GM18517 (cell line): ENCODE measurements around the gene NUBP2.

ENCODE experiments used
- ATAC-seq: cut with Tn5 transposase; IDR thresholded peaks from one replicate; pipeline ENCODE4 v1.9.1; 2021; ENCODE audit warnings: mild to moderate bottlenecking, moderate library complexity; ENCODE audit not compliant: unreplicated experiment

The NUBP2 gene

DNA sequence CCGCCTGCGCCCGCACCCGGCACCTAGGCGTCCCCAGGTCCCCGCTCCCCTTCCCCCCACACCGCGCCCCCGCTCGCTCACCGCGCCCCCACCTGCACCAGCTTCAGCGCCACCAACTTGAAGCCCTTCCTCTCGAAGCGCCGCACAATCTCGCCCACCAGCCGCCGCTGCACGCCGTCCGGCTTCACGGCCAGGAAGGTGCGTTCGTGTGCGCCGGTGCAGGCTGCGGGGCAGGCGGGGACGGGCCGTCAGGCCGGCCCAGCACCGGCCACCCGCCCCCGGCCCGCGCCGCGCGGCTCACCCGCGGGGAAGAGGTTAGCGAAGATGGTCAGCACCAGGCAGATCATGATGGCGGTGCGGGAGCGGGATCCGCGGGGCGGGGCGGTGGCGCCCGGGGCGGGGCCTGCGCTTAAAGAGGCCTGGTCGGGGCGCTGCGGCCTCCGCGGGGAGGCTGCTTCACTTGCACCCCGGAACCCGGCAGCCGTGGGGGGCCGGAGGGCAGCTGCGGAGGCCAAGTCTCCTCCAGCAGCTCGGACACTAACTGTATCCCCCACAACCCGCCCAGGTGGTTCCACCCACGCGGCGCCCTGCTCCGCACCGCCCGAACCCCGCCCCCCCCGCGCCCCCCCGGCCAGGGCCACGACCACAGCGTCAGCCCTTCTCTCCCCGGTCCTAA is 11.4 kb upstream of the NUBP2 start, which contains the start of gene NME3:
Gene NME3 (minus strand): TSS at position 356 of the 676 bp plus-strand sequence. CDS start 9 bp downstream, at position 347.
- no peak for ATAC-seq

DNA sequence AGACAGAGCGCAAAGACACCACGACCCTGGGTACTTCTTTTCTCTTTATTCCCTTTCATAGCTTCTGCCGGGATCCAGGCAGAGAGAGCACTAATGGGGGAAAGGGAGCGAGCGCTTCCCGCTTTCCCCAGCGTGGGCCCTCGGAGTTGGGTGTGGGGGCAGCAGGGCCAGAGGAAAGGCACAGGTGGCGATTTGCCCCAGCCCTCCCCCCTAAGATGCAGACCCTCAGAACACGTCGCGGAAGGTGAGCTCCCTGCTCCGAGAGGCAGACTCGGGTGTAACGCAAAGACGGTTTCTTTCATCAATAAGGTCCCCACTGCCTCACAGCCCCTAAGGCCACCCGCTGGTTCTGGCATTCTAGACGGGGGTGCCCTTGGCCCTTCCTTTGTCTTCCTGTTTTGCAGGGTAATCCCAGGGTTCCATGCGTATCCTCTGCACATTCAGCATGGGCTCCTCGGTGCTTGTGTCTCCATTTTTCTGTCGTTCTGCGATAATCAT is 10.8 kb upstream of the NUBP2 start:
- ATAC-seq: no peak

DNA sequence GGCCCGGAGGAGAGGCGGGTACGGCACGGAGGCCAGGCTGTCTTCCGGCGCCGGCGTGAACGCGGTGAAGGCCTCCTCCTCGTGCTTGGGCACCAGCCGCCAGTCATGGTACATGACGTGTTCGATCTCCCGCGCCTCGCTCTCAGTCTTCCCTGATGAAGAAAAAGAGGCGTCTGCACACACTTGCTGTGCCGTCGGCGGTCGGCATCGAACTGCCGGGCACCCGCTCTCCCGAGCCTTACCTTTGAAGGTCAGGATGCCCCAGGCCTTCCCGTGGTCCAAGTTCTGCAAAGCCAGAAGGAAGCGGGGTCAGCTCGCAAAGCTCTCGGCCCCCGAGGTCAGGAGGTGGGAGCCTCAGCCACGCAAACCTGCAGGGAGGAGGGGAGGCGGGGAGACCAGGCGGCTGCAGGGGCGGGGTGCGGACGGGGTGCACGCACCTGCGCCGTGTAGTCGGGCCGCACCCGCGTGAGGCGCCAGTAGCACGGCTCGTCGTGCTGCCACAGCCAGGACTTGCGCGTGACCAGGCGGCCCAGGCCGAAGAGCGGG is 10.3 kb upstream of the NUBP2 start, which contains the start of gene EME2:
Gene EME2 (plus strand): TSS at position 449 of the 546 bp plus-strand sequence. CDS start 418 bp downstream, outside the sequence.
- ATAC-seq: peak; percentile 10

- ATAC-seq: peak; percentile 43
These were observed 9.7 kb upstream of the NUBP2 start, which contains the start of gene MRPS34 for GRCh38 chr16:1772908-1773702. Gene MRPS34, minus strand, starts transcription at chr16:1773134. Its CDS starts 15 bp downstream, at chr16:1773119.

- no peak for ATAC-seq
These were observed 8.9 kb upstream of the NUBP2 start for GRCh38 chr16:1773703-1774447.

DNA sequence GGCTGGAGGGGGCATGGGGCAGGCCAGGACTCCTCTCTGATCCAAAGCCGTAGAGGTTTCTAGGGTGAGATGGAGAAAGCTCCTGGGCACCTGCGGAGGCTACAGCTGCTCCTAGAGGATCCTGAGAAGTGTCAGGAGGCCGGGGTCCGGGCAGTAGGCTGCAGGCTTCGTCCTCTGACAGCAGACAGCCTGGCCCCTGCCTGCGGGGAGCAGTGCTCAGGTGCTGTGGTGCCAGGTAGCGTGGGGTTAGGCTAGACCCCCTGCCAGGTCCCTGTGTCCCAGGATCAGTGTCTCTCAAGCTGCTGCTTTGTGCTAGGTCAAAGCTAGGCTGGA is 8.3 kb upstream of the NUBP2 start:
- ATAC-seq: no peak

DNA sequence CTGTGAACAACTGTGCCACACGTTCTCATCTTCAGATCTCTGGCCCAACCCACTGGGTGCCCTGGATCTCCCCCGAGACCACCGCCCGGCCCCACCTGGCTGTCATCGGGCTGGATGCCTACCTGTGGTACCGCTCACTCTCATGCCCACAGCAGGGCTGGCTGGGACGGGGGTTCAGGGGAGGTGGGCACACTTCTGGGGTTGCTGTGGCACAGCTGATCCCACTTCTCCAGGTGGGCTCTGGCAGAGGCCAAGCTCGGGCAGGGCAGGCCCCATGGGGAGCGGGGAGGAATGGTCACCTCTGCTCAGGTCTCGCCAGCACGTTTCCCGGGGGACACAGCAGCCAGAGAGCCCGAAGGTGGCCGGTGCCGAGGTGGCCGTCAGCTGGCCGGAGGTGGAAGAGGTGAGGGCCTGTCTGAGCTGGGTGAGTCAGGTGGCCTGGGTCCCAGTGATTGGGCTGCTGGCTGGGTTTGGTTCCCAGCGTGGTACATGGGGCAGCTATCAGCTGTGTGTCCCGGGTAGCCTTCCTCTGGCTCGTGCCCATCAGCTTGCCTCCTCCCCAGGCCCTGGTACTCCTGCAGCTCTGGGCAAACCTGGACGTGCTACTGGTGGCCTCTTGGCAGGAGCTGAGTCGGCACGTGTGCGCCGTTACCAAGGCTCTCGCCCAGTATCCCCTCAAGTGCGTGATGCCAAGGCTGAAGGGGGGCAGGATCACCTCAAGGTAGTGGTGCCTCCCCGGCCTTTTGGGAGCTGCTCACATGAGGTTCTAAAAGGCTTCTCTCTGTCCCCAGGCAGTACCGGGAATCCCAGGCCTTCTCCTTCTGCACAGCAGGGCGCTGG is 7.5 kb upstream of the NUBP2 start:
- no peak for ATAC-seq

DNA sequence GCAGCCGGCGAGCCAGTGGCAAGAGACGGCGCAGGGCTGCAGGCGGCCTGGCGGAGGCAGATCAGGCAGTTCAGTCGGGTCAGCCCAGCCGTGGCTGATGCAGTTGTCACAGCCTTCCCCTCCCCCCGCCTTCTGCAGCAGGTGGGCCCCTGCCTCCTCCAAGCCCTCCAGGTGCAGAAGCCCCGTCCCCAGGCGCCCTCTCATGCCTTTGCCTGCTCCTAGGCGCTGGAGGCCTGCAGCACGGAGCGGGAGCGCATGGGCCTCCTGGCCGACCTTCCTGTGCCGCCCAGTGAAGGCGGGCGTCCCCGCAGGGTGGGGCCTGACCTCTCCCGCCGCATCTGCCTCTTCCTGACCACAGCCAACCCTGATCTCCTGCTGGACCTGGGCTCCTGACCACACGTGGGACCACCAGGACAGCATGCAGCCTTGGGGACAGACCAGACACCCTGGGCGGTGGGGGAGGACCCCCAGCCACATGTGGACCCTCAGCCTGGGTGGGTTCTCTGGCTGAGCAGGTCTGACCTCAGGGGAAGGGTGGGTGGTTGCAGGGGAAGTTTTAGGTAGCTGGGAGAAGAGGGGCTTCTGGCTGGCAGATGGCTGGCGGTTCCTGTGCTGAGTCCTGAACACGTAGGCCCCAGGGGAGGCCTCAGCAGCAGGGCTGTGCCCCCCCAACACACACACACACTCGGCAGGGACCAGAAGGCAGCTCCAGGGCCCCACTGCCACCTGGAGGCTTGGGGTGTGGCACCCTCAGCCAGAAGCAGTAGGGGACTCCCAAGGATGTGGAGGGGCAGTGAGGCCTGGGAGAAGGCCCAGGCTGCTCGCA is 6.7 kb upstream of the NUBP2 start:
- ATAC-seq: no peak

DNA sequence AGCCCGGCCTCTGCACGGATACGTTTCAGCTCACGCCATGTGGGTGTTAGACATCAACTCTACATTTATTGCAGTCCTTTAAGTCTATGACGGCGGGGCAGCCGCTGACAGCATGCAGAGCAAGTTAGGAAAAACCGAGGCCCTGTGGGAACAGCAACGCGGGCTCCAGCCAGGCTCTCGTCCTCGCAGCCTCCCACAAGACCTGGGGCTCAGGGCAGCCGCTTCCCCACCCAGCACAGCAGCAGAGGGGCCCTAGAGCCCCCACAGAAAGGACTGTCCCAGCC is 6.1 kb upstream of the NUBP2 start:
- no peak for ATAC-seq

DNA sequence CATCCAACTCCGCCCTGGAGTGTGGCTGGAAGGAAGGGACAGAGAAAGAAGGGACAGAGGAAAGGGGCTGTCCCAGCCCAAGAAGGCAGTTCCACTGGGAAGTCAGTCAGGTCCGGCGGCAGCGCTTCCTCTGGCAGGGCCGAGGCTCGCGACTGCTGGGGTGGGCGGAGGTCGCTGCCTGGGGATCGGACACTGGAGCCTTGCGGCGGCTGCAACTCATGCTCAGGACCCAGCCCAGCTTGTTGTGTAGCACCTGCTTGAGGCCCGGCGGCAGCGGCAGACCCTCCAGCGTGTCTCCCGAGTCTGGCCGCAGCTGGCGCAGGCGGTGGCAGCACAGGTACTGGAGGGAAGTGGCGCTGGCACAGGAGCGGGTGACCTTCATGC is 5.8 kb upstream of the NUBP2 start:
- no peak for ATAC-seq

GRCh38 chr16:1777375-1778199 is 5.2 kb upstream of the NUBP2 start:
- ATAC-seq: no peak

DNA sequence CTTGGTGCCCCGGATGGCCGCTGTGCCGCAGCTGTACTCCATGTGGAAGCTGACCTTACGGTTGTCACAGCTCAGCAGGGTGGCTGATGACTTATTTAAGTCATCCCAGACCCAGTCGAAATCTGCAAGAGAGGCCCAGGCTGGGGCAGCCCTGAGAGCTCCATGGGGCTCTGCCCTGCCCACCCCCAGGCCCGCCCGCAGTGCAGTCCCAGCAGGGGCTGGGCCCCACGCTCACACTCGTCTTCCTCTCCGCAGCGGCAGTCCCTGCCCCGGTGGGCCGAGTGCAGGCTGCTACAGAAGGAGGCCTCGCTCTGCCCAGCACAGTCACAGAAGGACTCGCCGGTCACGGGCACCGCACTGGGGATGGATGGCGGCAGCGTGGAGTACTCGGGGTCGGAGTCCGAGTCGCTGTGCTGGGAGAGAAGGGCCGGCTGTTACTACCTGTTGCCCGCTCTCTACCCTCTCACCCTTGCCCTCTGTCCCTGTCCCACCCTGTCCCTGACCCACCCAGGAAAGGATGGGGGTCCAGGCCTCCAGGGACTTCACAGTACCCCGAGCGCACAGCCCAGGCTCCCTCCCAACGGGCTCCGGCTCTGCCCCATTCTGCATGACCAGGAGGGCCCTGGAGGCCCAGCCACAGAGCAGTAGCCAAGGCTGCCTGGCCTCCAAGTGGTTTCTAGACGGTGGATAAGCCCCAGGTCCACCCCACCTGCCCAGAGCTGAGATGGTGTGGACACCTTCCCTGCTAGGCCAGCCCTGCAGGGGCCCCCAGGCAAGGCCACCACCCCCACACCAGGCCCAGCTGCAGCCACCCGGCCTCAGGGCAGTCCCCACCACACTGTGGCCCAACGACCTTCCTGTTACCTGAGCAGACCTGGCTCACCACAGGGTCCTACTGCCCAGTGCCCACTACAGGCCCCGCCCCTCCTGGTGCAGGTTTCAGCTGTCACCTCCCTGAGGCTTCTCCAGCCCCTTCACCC is 4.3 kb upstream of the NUBP2 start:
- no peak for ATAC-seq

DNA sequence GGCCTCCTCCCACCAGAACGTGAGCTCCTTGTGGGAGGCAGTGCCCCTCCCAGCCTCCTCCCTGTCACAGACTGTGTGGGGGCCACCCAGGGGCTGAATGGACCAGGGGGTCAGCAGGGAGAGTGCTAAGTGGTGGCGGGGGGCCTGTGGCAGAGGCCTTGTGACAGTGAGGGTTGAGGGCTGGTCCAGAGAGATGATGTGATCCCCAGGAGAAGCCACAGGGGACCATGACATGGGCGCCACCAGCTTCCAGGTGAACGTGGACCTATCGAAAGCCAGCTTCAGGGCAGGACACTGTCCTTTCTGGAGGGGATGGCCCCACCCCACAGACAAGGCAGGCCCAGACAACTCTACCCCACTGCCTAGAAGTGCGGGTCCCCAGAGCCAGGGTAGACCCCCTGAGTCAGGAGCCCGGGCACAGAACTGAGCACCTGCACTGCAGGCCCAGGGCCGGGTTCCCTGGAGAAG is 3.5 kb upstream of the NUBP2 start:
- ATAC-seq: no peak

- ATAC-seq: no peak
These were observed 2.8 kb upstream of the NUBP2 start for GRCh38 chr16:1779741-1780676.

- ATAC-seq: no peak
These were observed 2.1 kb upstream of the NUBP2 start for GRCh38 chr16:1780677-1781072.

DNA sequence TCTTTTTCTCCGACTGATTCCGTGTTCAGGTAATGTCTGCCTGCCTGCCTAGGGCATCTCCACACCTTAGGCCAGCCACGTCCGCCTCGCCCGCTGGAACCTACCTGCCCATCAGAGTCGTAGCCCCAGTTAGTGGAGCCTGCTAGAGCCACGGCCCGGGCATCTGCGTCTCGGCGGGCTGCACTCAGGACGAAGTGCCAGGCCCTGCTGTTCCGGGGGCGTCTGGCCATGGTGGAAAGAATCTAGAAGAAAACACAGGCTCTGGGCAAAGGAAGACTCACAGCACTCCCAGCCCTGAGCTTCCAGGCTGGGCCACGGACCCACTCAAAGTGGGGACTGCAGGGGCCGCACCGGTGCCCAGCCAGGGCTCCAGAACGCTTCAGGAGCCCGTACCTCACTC is 1.5 kb upstream of the NUBP2 start:
- ATAC-seq: no peak
